Esophagus muscularis mucosa (tissue), 4 donors: ENCODE data around the gene OVOL2. TPM values are rescaled to one million over a fixed set of nuclear protein-coding genes. Genes with fewer than 3 reads are reported as not detected.

Source experiments
- DNase-seq: peaks from one replicate; pipeline ENCODE4 v3.0.0-alpha.2; 2017; ENCODE audit errors: extremely low spot score
- H3K27ac ChIP-seq, 4 donors: fragments of 200-600 bp; sonication (generic); replicated peaks in 1 of 4; 1 replicate in 3 of 4; 2 replicates in 1 of 4; pipeline ENCODE4 v1.5.1; 2016 to 2019; ENCODE audit warnings: mild to moderate bottlenecking in 1 of 4
- H3K27me3 ChIP-seq, 4 donors: fragments of 200-600 bp; sonication (generic); one replicate each; pipeline versions ENCODE4 v1.5.1 to v1.6.0; 2016 to 2019
- H3K36me3 ChIP-seq, 4 donors: fragments of 200-600 bp; sonication (generic); one replicate each; pipeline ENCODE4 v1.5.1; 2016 to 2019
- H3K4me1 ChIP-seq, 4 donors: fragments of 200-600 bp; sonication (generic); one replicate each; pipeline ENCODE4 v1.5.1; 2016 to 2019
- H3K4me3 ChIP-seq, 4 donors: fragments of 200-600 bp; sonication (generic); 1 replicate in 2 of 4; 2 replicates in 2 of 4; pipeline ENCODE4 v1.5.1; 2016 to 2019; ENCODE audit warnings: mild to moderate bottlenecking in 4 of 4, moderate library complexity in 1 of 4
- H3K9me3 ChIP-seq, 4 donors: fragments of 200-600 bp; sonication (generic); 1 replicate in 3 of 4; 2 replicates in 1 of 4; pipeline ENCODE4 v1.5.1; 2016 to 2019
- EP300 ChIP-seq: sonication (generic); formaldehyde crosslinking; IDR thresholded peaks from one replicate; pipeline ENCODE4 v1.6.1; 2017; ENCODE audit warnings: antibody characterized with exemption
- POLR2A ChIP-seq: fragments of 450-650 bp; IDR thresholded peaks from one replicate; pipeline ENCODE4 v1.6.1; 2017; ENCODE audit warnings: antibody characterized with exemption, moderate library complexity, mild to moderate bottlenecking, low read depth
- POLR2AphosphoS5 ChIP-seq, 2 donors: sonication (generic); formaldehyde crosslinking; IDR thresholded peaks; one replicate each; pipeline ENCODE4 v1.6.1; 2017; ENCODE audit warnings: antibody characterized with exemption in 2 of 2
- WGBS: methylation state at CpG from one replicate; pipeline ENCODE4 v1.1.5; 2018; 5-methylcytosine and 5-hydroxymethylcytosine counted together
- intact Hi-C: fragments of 100-400 bp; cut with DNase I; formaldehyde crosslinking; loops from one replicate; pipeline ENCODE4 v1.15.1; 2023
- total RNA-seq, 4 donors: library from RNA; depleted of rRNA; stranded (reverse); fragments of >200 nt; gene quantifications; one replicate each; pipeline versions ENCODE4 v1.1.0 to v1.2.1, GENCODE V29; 2016
- TF ChIP-seq, protein P1 (sequence below), 3 experiments: fragments of 200-600 bp in 2 of 3; fragments of 450-650 bp in 1 of 3; sonication (generic) in 2 of 3; IDR thresholded peaks; one replicate each; pipeline ENCODE4 v1.5.1; 2017 to 2019; ENCODE audit warnings: antibody characterized with exemption in 3 of 3, mild to moderate bottlenecking in 2 of 3, moderate library complexity in 1 of 3

Gene OVOL2
- total RNA-seq, 4 donors from 2014 or later: not detected

DNA sequence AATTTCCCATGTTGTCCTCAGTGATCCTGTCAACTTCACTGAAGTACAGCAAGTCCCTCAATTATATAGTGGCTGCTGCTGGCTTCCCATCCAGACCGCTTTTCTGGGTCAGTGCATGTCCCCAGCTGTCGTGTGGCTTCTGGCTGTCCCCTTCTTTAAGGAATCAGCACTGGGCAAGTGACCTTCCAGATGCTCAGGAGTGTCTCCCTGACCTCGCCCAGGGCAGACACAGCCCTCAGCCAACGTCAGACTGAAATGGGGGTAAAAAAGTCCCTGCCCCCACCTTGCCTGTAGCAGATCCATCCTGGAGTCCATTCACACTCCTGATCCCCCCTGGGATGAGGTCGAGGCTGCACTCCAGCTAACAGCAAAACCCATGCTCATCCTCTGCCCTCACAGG lies 23.7 kb downstream of the OVOL2 start:
- Histone ChIP-seq H3K36me3 (no peaks in the 10 kb centered on the region), H3K9me3 (no peaks in the 10 kb centered on the region), H3K27ac (no peak overlapping the region), H3K4me3 (no peak overlapping the region), H3K4me1 (no peaks in the 10 kb centered on the region), H3K27me3 (peaks cover 0 to 7% (median 0%) of the 10 kb centered on the region in 4 donors)
- 63% methylated on average over 5 of the region's 5 CpGs for WGBS
- TF ChIP-seq EP300: no peak
- TF ChIP-seq POLR2AphosphoS5 (IDR thresholded peaks at IDR 0.05): no peak
- TF ChIP-seq POLR2A: no peak
- TF ChIP-seq, protein P1, sequence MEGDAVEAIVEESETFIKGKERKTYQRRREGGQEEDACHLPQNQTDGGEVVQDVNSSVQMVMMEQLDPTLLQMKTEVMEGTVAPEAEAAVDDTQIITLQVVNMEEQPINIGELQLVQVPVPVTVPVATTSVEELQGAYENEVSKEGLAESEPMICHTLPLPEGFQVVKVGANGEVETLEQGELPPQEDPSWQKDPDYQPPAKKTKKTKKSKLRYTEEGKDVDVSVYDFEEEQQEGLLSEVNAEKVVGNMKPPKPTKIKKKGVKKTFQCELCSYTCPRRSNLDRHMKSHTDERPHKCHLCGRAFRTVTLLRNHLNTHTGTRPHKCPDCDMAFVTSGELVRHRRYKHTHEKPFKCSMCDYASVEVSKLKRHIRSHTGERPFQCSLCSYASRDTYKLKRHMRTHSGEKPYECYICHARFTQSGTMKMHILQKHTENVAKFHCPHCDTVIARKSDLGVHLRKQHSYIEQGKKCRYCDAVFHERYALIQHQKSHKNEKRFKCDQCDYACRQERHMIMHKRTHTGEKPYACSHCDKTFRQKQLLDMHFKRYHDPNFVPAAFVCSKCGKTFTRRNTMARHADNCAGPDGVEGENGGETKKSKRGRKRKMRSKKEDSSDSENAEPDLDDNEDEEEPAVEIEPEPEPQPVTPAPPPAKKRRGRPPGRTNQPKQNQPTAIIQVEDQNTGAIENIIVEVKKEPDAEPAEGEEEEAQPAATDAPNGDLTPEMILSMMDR (IDR thresholded peaks at IDR 0.05): no peak
- no peak for DNase-seq
- intact Hi-C loops: no loop called here

DNA sequence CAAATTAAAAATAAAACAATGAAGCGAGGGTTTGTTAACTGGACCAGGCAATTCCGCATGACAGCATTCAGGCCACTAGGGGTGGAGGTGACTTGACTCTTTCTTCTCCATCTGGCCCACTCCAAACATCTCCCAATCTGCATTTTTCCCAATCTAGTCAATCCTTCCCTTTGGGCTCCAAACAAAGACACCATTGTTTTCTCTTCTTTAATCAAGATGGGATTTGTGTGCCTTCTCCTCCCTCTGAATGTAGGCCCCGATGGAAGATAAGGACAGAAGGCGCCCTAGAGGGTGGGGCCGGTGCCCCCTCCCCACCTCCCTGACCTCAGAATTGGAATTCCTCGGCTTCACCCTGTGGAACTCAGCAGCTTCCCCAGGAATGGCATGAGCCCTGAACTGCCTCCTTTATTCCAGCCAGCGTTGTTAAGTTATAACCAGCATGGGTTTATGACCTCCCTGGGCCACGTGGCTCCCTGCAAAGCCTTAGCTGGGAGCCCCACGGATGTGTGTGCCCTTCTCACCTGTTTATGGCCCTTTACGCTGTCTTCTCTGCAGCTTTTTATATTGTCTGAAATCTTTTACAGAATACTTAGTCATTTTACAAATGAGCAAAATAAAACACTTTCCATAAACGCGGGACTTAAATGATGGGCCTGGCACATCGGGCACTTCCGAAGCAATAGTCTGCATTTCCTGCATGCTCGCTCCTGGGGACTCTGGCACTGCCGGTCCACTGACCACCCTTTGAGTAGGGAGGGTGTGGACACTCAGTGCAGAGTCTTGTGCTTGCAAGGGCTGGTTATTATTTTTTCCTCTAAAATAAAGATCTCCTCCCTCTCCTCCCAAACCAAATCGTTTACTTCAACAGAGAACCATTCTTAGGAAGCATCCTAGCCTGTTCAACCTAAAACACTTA lies 24.5 kb downstream of the OVOL2 start:
- H3K9me3 ChIP-seq: no peaks in the 10 kb centered on the region
- 80% methylated on average over 17 of the region's 17 CpGs for WGBS
- intact Hi-C loops: no loop called here
- no peaks in the 10 kb centered on the region for H3K27me3 ChIP-seq
- TF ChIP-seq, protein P1 (IDR thresholded peaks at IDR 0.05): no peak
- TF ChIP-seq EP300 (no peak), POLR2AphosphoS5 (IDR thresholded peaks at IDR 0.05) (no peak), POLR2A (no peak)
- no peak overlapping the region for H3K27ac ChIP-seq
- no peak for DNase-seq
- H3K36me3 ChIP-seq: no peaks in the 10 kb centered on the region
- H3K4me1 ChIP-seq: no peaks in the 10 kb centered on the region
- H3K4me3 ChIP-seq: no peak overlapping the region

DNA sequence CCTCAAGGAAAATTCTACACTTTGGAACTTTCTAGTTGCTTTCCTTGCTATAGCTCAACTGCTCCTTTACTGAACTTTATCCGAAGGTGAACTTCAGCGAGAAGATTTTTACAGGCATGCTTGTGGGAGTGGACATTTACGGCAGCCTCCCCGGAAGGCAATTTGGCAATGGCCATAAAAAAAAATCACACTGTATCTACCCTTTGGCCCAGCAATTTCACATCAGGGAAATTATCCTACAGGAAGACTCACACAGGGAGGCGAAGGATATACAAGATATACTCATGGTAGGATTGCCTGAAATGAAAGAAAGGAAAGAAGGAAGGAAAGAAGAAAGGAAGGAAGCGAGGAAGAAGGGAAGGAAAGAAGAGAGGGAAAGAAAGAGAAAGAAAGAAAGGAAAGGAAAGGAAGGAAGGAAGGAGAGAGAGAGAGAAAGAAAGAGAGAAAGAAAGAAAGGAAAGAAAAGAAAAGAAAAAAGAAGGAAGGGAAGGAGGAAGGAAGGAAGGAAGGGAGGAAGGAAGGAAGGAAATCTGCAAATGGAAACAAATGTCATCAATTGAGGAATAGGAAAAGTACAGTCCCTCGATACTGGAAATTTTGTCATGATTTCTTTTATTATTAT lies 25.7 kb downstream of the OVOL2 start:
- H3K36me3 ChIP-seq: no peaks in the 10 kb centered on the region
- TF ChIP-seq POLR2A: no peak
- TF ChIP-seq EP300: no peak
- TF ChIP-seq, protein P1 (IDR thresholded peaks at IDR 0.05): no peak
- no peak for TF ChIP-seq POLR2AphosphoS5 (IDR thresholded peaks at IDR 0.05)
- no peaks in the 10 kb centered on the region for H3K27me3 ChIP-seq
- H3K4me3 ChIP-seq: no peak overlapping the region
- intact Hi-C loops: no loop called here
- H3K27ac ChIP-seq: no peak overlapping the region
- no peaks in the 10 kb centered on the region for H3K4me1 ChIP-seq
- WGBS: 75% methylated on average over 7 of the region's 7 CpGs
- H3K9me3 ChIP-seq: no peaks in the 10 kb centered on the region
- DNase-seq: no peak

DNA sequence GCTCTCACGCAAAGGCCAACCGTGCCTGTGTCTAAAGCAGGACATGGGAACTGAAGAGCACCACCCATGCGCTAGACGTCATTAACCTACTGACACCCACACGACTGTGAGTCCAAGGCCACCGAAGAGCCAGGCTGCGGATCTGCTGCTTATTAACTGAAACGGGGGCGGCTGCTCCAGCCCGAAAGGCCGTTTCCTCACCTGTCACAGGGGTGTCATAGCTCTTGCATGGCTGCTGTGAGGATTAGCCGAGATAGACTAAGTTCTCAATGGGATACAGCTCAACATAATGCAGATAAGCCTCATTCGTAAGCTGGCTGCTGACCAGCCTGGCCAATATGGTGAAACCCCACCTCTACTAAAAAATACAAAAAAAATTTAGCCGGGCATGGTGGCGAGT lies 26.7 kb downstream of the OVOL2 start:
- H3K9me3 ChIP-seq: no peaks in the 10 kb centered on the region
- H3K27ac ChIP-seq: no peak overlapping the region
- no peaks in the 10 kb centered on the region for H3K27me3 ChIP-seq
- no peak overlapping the region for H3K4me3 ChIP-seq
- H3K4me1 ChIP-seq: no peaks in the 10 kb centered on the region
- no peaks in the 10 kb centered on the region for H3K36me3 ChIP-seq
- TF ChIP-seq, protein P1 (IDR thresholded peaks at IDR 0.05): no peak
- TF ChIP-seq POLR2AphosphoS5 (IDR thresholded peaks at IDR 0.05): no peak
- TF ChIP-seq EP300: no peak
- intact Hi-C loops: no loop called here
- DNase-seq: no peak
- WGBS: 90% methylated on average over 6 of the region's 15 CpGs
